ENCODE data around the gene KLHL2.
"Not testable (repeated sequence)": the region's sequence is repeated elsewhere in the genome, so short reads cannot be mapped to it uniquely, and the experiment has no call there.

KLHL2 gene

DNA sequence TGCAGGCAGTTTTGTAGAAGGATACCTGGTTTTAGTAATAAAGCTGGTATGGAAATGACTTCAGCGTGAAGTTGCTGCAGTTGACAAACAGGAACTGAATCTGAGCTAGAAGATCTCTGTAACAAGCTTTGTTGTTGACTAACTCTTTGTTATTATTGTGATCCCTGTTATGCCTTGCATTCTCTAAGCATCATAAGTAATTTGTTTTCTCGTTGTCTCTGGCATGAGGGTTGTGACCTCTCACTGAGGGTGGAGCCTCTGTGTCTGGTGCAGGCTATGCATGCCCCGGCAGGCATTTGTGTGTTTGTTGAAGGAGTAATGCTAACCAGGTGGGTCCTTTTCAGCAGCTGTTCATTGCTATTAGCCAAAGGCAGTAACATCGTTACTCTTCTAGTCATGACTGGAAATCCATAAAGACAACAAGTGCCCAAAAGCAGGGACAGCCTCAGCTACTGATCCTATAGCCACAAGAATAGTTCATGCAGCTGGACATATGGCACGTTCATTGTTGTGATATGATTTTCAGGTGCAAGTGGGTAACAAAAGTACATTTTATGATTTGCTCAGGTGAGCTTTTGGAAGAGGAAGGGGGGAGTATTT is 30.8 kb downstream of the KLHL2 start:
- not testable (repeated sequence) for H3K27me3 ChIP-seq (replicated peaks; ENCODE audit: control insufficient read depth, insufficient read depth, low read length); H3K9me3 ChIP-seq (ENCODE audit: control insufficient read depth, low read length); H3K9ac ChIP-seq (ENCODE audit: low read length); H3K4me3 ChIP-seq (ENCODE audit: low read length); H3K36me3 ChIP-seq (ENCODE audit: control insufficient read depth, insufficient read depth, low read length, severe bottlenecking); H3K4me1 ChIP-seq (ENCODE audit: control insufficient read depth, insufficient read depth, low read length)
- DNase-seq (ENCODE audit: low read depth): peak; percentile 17

DNA sequence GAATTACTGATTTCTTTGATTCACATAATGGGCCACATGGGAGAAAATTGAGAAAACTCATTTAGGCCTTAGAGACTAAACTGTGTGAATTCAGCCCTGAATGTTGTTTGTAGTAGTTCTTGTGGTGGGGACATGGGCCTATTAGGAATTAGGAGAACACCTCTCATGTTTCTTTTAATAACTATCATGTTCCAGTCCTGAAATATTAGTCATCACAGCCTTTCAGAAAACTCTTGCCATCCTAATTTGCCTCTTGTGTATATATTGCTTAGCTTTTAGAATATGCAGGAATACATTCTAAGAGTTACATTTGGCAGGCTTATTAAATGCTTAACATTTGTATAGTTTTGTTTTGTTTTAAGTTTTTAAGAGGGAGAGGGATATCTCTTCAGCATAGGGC is 33.4 kb downstream of the KLHL2 start:
- H3K4me1 ChIP-seq (ENCODE audit: control insufficient read depth, insufficient read depth, low read length); H3K27me3 ChIP-seq (replicated peaks; ENCODE audit: control insufficient read depth, insufficient read depth, low read length); DNase-seq (ENCODE audit: low read depth); H3K9me3 ChIP-seq (ENCODE audit: control insufficient read depth, low read length); H3K36me3 ChIP-seq (ENCODE audit: control insufficient read depth, insufficient read depth, low read length, severe bottlenecking); H3K4me3 ChIP-seq (ENCODE audit: low read length); H3K9ac ChIP-seq (ENCODE audit: low read length): not testable (repeated sequence)

- H3K27me3 ChIP-seq (replicated peaks; ENCODE audit: control insufficient read depth, insufficient read depth, low read length); H3K9ac ChIP-seq (ENCODE audit: low read length); H3K4me1 ChIP-seq (ENCODE audit: control insufficient read depth, insufficient read depth, low read length); H3K9me3 ChIP-seq (ENCODE audit: control insufficient read depth, low read length); H3K4me3 ChIP-seq (ENCODE audit: low read length); H3K36me3 ChIP-seq (ENCODE audit: control insufficient read depth, insufficient read depth, low read length, severe bottlenecking); DNase-seq (ENCODE audit: low read depth): not testable (repeated sequence)
Measured at GRCh38 chr4:165244148-165244547, 36.8 kb downstream of the KLHL2 start.

DNA sequence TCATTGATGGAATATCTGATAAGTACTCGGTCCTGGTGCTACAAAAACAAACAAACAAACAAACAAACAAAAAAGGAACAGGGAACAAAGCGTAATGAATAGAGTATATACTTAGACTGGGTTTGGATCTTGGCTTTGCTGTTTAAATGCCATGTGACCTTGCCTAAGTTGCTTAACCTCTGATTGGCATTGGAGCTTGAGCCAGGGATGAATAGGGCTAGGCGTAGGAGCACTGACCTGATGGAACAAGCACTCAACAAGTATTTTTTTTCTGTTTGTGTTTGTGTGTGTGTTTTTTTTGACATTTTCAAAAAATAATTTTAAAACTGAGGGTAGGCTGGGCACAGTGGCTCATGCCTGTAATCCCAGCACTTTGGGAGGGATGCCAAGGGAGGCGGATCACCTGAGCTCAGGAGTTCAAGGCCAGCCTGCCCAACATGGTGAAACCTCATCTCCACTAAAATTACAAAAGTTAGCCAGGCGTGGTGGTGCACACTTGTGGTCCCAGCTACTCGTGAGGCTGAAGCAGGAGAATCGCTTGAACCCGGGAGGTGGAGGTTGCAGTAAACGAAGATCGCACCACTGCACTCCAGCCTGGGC is 37.3 kb downstream of the KLHL2 start:
- H3K9ac ChIP-seq (ENCODE audit: low read length); H3K9me3 ChIP-seq (ENCODE audit: control insufficient read depth, low read length); H3K4me3 ChIP-seq (ENCODE audit: low read length); H3K27me3 ChIP-seq (replicated peaks; ENCODE audit: control insufficient read depth, insufficient read depth, low read length); H3K36me3 ChIP-seq (ENCODE audit: control insufficient read depth, insufficient read depth, low read length, severe bottlenecking); H3K4me1 ChIP-seq (ENCODE audit: control insufficient read depth, insufficient read depth, low read length); DNase-seq (ENCODE audit: low read depth): not testable (repeated sequence)

- no peaks in the 10 kb centered on the region for H3K4me1 ChIP-seq (ENCODE audit: control insufficient read depth, insufficient read depth, low read length)
- no peaks in the 10 kb centered on the region for H3K27me3 ChIP-seq (replicated peaks; ENCODE audit: control insufficient read depth, insufficient read depth, low read length)
- H3K4me3 ChIP-seq (ENCODE audit: low read length): no peak overlapping the region
- H3K9ac ChIP-seq (ENCODE audit: low read length): no peak overlapping the region
- no peaks in the 10 kb centered on the region for H3K36me3 ChIP-seq (ENCODE audit: control insufficient read depth, insufficient read depth, low read length, severe bottlenecking)
- DNase-seq (ENCODE audit: low read depth): no peak
- H3K9me3 ChIP-seq (ENCODE audit: control insufficient read depth, low read length): no peaks in the 10 kb centered on the region
Measured at GRCh38 chr4:165248102-165248501, 40.7 kb downstream of the KLHL2 start.

GRCh38 chr4:165248904-165249303 is 41.5 kb downstream of the KLHL2 start:
- not testable (repeated sequence) for H3K27me3 ChIP-seq (replicated peaks; ENCODE audit: control insufficient read depth, insufficient read depth, low read length); H3K4me1 ChIP-seq (ENCODE audit: control insufficient read depth, insufficient read depth, low read length); H3K36me3 ChIP-seq (ENCODE audit: control insufficient read depth, insufficient read depth, low read length, severe bottlenecking); H3K4me3 ChIP-seq (ENCODE audit: low read length); H3K9me3 ChIP-seq (ENCODE audit: control insufficient read depth, low read length); H3K9ac ChIP-seq (ENCODE audit: low read length); DNase-seq (ENCODE audit: low read depth)

DNA sequence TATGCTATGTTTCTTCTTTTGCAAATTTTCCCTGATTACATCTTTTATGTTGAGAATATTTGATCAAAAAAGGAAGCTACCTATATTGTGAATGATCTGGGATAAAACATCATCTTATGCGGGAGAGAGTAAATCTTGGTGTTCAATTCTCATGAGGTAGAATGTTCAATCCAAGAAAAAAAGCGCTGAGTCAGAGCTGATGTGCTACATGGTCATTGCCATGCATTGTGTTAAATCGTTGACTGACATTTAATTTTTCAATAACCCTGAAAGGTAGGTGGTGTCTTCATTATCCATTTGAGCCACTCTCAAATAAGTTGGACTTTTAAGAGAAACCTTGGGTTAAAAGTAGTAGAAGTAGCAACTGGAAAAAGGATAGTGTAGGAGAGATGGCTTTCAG is 47.4 kb downstream of the KLHL2 start:
- H3K27me3 ChIP-seq (replicated peaks; ENCODE audit: control insufficient read depth, insufficient read depth, low read length); H3K4me1 ChIP-seq (ENCODE audit: control insufficient read depth, insufficient read depth, low read length); H3K9ac ChIP-seq (ENCODE audit: low read length); DNase-seq (ENCODE audit: low read depth); H3K9me3 ChIP-seq (ENCODE audit: control insufficient read depth, low read length); H3K4me3 ChIP-seq (ENCODE audit: low read length); H3K36me3 ChIP-seq (ENCODE audit: control insufficient read depth, insufficient read depth, low read length, severe bottlenecking): not testable (repeated sequence)

DNA sequence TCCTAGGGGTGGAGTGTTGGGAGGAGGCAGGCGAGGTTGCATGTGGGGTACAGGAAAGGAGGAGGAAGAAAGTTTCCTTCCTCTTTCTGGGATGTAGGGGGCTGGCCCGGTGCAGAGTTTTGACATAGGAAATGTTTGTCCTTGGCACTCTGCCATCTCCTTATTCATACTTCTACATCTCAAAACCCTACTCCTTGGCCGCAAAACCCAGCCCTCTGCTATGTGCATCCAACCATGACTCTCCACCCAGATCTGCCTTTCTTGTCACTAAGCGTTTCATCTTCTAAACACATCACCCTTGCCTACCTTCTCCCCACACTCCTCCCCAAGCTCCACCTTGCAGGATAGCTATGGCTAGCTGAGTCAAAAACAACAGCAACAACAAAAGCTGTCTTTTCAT is 48.1 kb downstream of the KLHL2 start:
- H3K9ac ChIP-seq (ENCODE audit: low read length); H3K4me1 ChIP-seq (ENCODE audit: control insufficient read depth, insufficient read depth, low read length); H3K27me3 ChIP-seq (replicated peaks; ENCODE audit: control insufficient read depth, insufficient read depth, low read length); H3K4me3 ChIP-seq (ENCODE audit: low read length); H3K36me3 ChIP-seq (ENCODE audit: control insufficient read depth, insufficient read depth, low read length, severe bottlenecking); H3K9me3 ChIP-seq (ENCODE audit: control insufficient read depth, low read length): not testable (repeated sequence)
- peak; percentile 34 for DNase-seq (ENCODE audit: low read depth)

- H3K9me3 ChIP-seq (ENCODE audit: control insufficient read depth, low read length); DNase-seq (ENCODE audit: low read depth); H3K4me1 ChIP-seq (ENCODE audit: control insufficient read depth, insufficient read depth, low read length); H3K9ac ChIP-seq (ENCODE audit: low read length); H3K27me3 ChIP-seq (replicated peaks; ENCODE audit: control insufficient read depth, insufficient read depth, low read length); H3K36me3 ChIP-seq (ENCODE audit: control insufficient read depth, insufficient read depth, low read length, severe bottlenecking); H3K4me3 ChIP-seq (ENCODE audit: low read length): not testable (repeated sequence)
Measured at GRCh38 chr4:165256074-165256659, 48.8 kb downstream of the KLHL2 start.

DNA sequence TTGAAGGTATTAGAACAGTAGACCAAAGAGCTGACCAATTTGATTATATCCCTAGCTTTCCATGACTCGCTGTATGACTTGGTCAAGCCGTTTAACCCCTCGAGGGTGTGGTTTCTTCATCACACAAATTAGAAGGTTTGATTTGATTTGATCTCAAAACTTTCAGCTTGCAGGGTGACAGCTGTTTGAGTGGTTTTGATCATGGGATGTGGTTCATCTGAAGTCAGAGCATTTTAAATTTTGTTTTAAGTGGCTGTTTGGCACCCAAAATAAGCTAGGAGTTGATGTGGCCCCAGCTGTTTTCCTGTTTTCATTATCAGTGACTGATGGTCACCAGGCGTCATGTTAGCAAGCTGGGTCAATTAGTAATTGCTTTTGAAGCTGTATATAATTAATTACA is 52.4 kb downstream of the KLHL2 start:
- not testable (repeated sequence) for H3K4me1 ChIP-seq (ENCODE audit: control insufficient read depth, insufficient read depth, low read length); H3K9me3 ChIP-seq (ENCODE audit: control insufficient read depth, low read length); H3K4me3 ChIP-seq (ENCODE audit: low read length); H3K27me3 ChIP-seq (replicated peaks; ENCODE audit: control insufficient read depth, insufficient read depth, low read length); H3K36me3 ChIP-seq (ENCODE audit: control insufficient read depth, insufficient read depth, low read length, severe bottlenecking); DNase-seq (ENCODE audit: low read depth); H3K9ac ChIP-seq (ENCODE audit: low read length)

- H3K4me3 ChIP-seq (ENCODE audit: low read length); H3K27me3 ChIP-seq (replicated peaks; ENCODE audit: control insufficient read depth, insufficient read depth, low read length); DNase-seq (ENCODE audit: low read depth); H3K36me3 ChIP-seq (ENCODE audit: control insufficient read depth, insufficient read depth, low read length, severe bottlenecking); H3K9ac ChIP-seq (ENCODE audit: low read length); H3K4me1 ChIP-seq (ENCODE audit: control insufficient read depth, insufficient read depth, low read length); H3K9me3 ChIP-seq (ENCODE audit: control insufficient read depth, low read length): not testable (repeated sequence)
Measured at GRCh38 chr4:165262306-165262705, 54.9 kb downstream of the KLHL2 start.

DNA sequence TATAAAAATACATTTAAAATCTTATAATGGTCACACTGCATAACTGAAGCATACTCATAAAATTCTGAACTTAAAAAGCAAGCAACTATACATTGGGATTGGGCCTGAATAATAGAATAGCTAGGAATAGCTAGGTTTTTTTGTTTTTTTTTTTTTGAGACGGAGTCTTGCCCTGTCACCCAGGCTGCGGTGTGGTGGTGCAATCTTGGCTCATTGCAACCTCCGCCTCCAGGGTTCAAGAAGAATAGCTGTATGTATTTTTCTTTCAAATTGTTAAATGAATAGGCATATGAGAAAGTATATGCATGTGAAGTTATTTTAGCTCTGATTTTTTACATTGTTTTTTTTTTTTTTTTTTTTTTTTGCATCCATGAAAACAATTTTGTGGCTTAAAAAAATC is 56.1 kb downstream of the KLHL2 start:
- H3K27me3 ChIP-seq (replicated peaks; ENCODE audit: control insufficient read depth, insufficient read depth, low read length); H3K4me3 ChIP-seq (ENCODE audit: low read length); H3K4me1 ChIP-seq (ENCODE audit: control insufficient read depth, insufficient read depth, low read length); H3K9me3 ChIP-seq (ENCODE audit: control insufficient read depth, low read length); DNase-seq (ENCODE audit: low read depth); H3K9ac ChIP-seq (ENCODE audit: low read length); H3K36me3 ChIP-seq (ENCODE audit: control insufficient read depth, insufficient read depth, low read length, severe bottlenecking): not testable (repeated sequence)

All from adipocyte (in vitro differentiated cells).